Measurements from ENCODE around the gene NUDT16L1.

GRCh38 chr16:4706871-4707270 lies 13.5 kb downstream of the NUDT16L1 start:
- TF ChIP-seq POLR2AphosphoS5 (IDR thresholded peaks at IDR 0.05; ENCODE audit: borderline replicate concordance, low read depth, low read length): no peak
- TF ChIP-seq EZH2 (IDR thresholded peaks at IDR 0.05): no peak
